Measurements from ENCODE around the gene MYOM1.

MYOM1 gene

DNA sequence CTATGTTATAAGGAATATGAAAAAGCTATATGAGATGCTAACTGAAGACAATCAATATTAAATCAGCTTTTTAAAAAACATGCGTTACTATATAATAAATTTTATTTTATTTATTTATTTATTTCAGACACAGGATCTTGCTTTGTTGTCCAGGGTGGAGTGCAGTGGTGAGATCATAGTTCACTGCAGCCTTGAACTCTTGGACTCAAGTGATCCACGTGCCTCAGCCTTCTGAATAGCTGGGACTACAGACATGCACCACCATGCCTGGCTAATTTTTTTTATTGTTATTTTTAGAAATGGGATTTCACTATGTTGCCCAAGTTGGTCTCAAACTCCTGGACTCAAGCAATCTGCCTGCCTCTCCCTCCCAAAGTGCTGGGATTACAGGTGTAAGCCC lies 89.4 kb downstream of the MYOM1 start:
- TF ChIP-seq, protein P1, sequence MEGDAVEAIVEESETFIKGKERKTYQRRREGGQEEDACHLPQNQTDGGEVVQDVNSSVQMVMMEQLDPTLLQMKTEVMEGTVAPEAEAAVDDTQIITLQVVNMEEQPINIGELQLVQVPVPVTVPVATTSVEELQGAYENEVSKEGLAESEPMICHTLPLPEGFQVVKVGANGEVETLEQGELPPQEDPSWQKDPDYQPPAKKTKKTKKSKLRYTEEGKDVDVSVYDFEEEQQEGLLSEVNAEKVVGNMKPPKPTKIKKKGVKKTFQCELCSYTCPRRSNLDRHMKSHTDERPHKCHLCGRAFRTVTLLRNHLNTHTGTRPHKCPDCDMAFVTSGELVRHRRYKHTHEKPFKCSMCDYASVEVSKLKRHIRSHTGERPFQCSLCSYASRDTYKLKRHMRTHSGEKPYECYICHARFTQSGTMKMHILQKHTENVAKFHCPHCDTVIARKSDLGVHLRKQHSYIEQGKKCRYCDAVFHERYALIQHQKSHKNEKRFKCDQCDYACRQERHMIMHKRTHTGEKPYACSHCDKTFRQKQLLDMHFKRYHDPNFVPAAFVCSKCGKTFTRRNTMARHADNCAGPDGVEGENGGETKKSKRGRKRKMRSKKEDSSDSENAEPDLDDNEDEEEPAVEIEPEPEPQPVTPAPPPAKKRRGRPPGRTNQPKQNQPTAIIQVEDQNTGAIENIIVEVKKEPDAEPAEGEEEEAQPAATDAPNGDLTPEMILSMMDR (IDR thresholded peaks at IDR 0.05; ENCODE audit: extremely low read depth, missing control alignments), result no peak

DNA sequence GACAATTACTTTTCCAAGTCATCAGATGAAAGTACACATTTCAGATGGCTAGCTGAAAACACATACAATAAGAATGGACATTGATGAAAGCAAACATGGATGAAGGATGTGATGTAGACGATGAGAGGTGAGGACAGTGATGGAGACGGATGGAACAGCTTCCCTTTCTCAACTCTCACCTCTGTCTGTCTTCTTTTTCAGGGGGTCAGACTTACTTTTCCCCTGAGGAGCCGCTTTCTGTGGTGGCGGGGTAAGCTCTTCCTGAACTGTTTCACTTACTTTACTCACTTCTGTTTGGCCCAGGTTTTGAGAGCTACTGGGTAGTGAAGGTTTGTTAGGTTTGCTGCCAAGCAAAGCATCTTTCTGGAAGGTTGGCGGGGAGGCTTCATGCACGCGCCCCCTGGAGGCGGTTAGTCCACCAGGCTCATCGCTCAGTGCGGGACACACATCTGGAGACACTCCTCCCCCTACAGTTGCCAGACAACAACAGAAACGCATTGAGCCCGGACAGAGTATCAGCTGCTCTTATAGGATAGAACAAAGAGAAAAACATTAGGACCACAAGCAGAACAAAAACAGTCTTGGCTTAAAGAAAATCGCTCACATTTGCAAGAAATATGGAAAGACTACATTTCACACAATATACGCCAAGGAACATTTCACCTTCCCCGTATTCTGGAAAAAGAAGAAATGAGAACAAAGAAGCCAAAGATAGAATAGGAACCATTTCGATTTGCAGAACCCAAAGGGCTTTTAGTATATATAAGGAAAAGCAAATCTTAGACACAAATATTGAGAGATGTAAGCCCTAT lies 90.5 kb downstream of the MYOM1 start:
- TF ChIP-seq, protein P1 (IDR thresholded peaks at IDR 0.05; ENCODE audit: extremely low read depth, missing control alignments), result peak; percentile 91
- peak; percentile 79 for DNase-seq (ENCODE audit: low spot score)

More for the DNA sequence above, 89.4 kb downstream of the MYOM1 start:
- no peak for DNase-seq (ENCODE audit: low spot score)

DNA sequence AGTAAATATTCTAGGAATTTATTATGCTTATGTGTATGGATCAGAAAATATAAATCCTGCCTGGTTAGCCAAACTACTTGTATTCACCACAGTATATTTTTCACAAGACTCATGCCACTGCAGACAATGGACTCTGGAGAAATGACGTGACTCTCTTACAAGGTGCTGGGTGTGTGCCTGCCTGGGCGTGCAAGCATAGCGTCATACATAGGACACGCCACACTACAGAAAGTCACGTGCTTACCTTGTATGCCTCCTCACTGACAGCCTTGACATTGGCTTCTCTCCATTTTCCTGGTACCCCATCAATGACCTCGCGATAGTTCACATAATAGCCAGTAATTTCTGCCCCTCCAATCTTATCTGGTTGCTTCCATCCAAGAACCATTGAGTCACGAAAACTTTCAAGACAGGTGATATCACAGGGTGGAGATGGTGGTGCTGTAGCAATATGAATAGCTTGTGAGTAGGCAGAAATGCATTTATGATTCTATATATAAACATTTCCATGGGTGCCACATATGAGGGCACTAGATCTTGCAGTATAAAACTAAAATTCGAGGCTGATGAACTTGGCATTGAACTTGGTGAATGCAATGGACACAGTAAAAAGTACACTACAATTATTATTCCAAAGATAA lies 93.2 kb downstream of the MYOM1 start:
- TF ChIP-seq, protein P1 (IDR thresholded peaks at IDR 0.05; ENCODE audit: extremely low read depth, missing control alignments), result no peak
- no peak for DNase-seq (ENCODE audit: low spot score)

DNA sequence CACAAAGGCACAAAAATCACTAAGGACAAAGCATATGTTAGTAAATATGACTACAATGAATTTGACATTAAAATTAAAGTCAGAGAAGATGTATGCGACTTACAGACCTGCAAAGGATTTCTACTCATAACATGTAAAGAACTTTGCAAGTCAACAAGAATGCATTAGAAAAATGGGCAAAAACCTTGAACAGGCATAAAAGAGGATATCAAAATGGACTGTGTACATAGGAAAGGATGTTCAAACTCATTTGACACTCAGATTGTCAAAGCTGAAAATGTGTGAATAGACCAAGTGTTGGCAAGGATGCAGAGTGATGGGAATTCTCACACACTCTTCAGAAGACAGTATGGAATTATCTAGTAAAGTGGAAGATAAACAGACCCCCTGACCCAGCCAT lies 94.9 kb downstream of the MYOM1 start:
- no peak for DNase-seq (ENCODE audit: low spot score)

DNA sequence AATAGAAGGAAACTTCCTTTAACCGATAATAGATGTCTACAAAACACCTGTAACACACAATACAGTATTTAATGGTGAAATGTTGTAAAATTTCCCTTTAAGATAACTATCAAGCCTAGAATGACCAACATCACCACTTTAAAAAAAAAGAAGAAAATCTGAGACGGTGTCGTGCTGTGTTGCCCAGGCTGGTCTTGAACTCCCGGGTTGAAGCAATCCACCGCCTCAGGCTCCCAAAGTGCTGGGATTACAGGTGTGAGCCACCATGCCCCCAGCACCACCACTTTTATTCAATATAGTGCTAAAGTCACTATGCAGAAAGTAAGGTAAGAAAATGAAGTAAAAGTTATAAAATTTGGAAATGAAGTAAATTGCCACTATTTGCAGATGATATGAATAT lies 96.9 kb downstream of the MYOM1 start:
- TF ChIP-seq, protein P1 (IDR thresholded peaks at IDR 0.05; ENCODE audit: extremely low read depth, missing control alignments), result no peak
- no peak for DNase-seq (ENCODE audit: low spot score)

More for the DNA sequence above, 94.9 kb downstream of the MYOM1 start:
- TF ChIP-seq, protein P1 (IDR thresholded peaks at IDR 0.05; ENCODE audit: extremely low read depth, missing control alignments), result no peak

DNA sequence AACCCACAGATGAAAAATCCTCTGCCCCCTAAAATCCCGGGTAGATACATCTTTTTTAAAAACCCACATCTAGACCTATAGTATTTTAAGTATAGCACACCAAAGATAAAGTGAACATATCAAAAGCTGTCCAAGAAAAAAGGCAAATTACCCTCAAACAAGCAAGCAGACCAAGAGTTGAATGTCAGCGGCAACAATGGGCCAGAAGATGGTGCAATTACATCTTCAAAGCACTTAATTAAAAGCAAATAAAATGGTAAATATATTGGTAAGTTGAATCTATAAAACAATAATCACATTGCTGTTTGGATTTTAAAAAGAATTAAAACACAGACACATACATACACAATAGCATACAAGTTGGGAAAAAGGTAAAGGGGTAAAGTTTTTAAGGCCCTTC lies 98.5 kb downstream of the MYOM1 start:
- TF ChIP-seq, protein P1 (IDR thresholded peaks at IDR 0.05; ENCODE audit: extremely low read depth, missing control alignments), result peak; percentile 1
- DNase-seq (ENCODE audit: low spot score), result no peak

DNA sequence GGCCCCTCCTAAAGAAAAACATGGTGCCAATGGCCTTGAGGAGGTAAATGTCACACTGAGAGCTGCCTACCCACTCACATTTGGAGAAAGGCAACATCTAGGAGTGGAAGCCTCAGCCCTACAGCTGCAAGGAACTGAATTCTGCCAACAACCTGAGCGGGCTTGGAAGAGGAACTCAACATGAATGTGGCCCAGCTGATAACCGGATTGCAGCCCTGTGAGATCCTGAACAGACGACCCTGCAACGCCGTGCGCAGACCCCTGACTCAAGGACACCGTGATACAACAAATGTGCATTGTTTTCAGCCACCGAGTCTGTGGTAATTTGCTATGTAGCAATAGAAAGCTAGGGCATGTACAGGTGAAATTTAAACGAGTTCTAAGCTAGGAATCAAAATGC lies 99.4 kb downstream of the MYOM1 start:
- TF ChIP-seq, protein P1 (IDR thresholded peaks at IDR 0.05; ENCODE audit: extremely low read depth, missing control alignments), result no peak
- DNase-seq (ENCODE audit: low spot score), result no peak
